Measurements from ENCODE around the gene MBNL1.

Gene MBNL1

GRCh38 chr3:152470893-152471292 is 202.2 kb downstream of the MBNL1 start:
- no peak for TF ChIP-seq CTCF (IDR thresholded peaks at IDR 0.05; ENCODE audit: extremely low read depth, missing control alignments)
- DNase-seq (ENCODE audit: low spot score), result no peak

GRCh38 chr3:152471814-152472671 is 203.3 kb downstream of the MBNL1 start:
- DNase-seq (ENCODE audit: low spot score), result peak; percentile 48
- peak; percentile 44 for TF ChIP-seq CTCF (IDR thresholded peaks at IDR 0.05; ENCODE audit: extremely low read depth, missing control alignments)

- no peak for DNase-seq (ENCODE audit: low spot score)
- no peak for TF ChIP-seq CTCF (IDR thresholded peaks at IDR 0.05; ENCODE audit: extremely low read depth, missing control alignments)
Observed at GRCh38 chr3:152472672-152472954, 203.9 kb downstream of the MBNL1 start.

- DNase-seq (ENCODE audit: low spot score), result peak; percentile 40
- TF ChIP-seq CTCF (IDR thresholded peaks at IDR 0.05; ENCODE audit: extremely low read depth, missing control alignments), result peak; percentile 77
Observed at GRCh38 chr3:152474585-152474984, 205.9 kb downstream of the MBNL1 start.

- TF ChIP-seq CTCF (IDR thresholded peaks at IDR 0.05; ENCODE audit: extremely low read depth, missing control alignments), result no peak
- no peak for DNase-seq (ENCODE audit: low spot score)
Observed at GRCh38 chr3:152477422-152477821, 208.7 kb downstream of the MBNL1 start.

- no peak for DNase-seq (ENCODE audit: low spot score)
- no peak for TF ChIP-seq CTCF (IDR thresholded peaks at IDR 0.05; ENCODE audit: extremely low read depth, missing control alignments)
Observed at GRCh38 chr3:152480282-152480953, 211.7 kb downstream of the MBNL1 start.

GRCh38 chr3:152486364-152486763 is 217.6 kb downstream of the MBNL1 start:
- TF ChIP-seq CTCF (IDR thresholded peaks at IDR 0.05; ENCODE audit: extremely low read depth, missing control alignments), result no peak
- DNase-seq (ENCODE audit: low spot score), result no peak
